Trophoblast cell (in vitro differentiated cells and primary cell): ENCODE data around the gene HTRA3. TPM values are rescaled to one million over a fixed set of nuclear protein-coding genes. Genes with fewer than 3 reads are reported as not detected.

Experiments
- DNase-seq, 2 donors: peaks; one replicate each; pipeline ENCODE4 v3.0.0-alpha.2; 2016
- H2AFZ ChIP-seq: 2 replicates; pipeline ENCODE4 v1.6.1; 2013; ENCODE audit warnings: low read length, moderate library complexity, mild to moderate bottlenecking; ENCODE audit not compliant: insufficient read depth, poor library complexity
- H2AK5ac ChIP-seq: 2 replicates; pipeline ENCODE4 v1.6.1; 2013; ENCODE audit warnings: mild to moderate bottlenecking, low read length
- H2BK120ac ChIP-seq: 2 replicates; pipeline ENCODE4 v1.6.1; 2013; ENCODE audit warnings: low read length, mild to moderate bottlenecking, moderate library complexity; ENCODE audit not compliant: insufficient read depth, poor library complexity
- H2BK12ac ChIP-seq: 2 replicates; pipeline ENCODE4 v1.6.1; 2013; ENCODE audit warnings: mild to moderate bottlenecking, low read length, moderate library complexity
- H2BK5ac ChIP-seq: 2 replicates; pipeline ENCODE4 v1.6.1; 2013; ENCODE audit warnings: low read length, low read depth, moderate library complexity, mild to moderate bottlenecking; ENCODE audit not compliant: poor library complexity
- H3K14ac ChIP-seq: 2 replicates; pipeline ENCODE4 v1.6.1; 2013; ENCODE audit warnings: mild to moderate bottlenecking, low read length
- H3K18ac ChIP-seq: 2 replicates; pipeline ENCODE4 v1.6.1; 2013; ENCODE audit warnings: mild to moderate bottlenecking, low read length
- H3K23ac ChIP-seq: 2 replicates; pipeline ENCODE4 v1.6.1; 2013; ENCODE audit warnings: low read length
- H3K27ac ChIP-seq: 2 replicates; pipeline ENCODE4 v1.5.1; 2013; ENCODE audit warnings: low read depth, mild to moderate bottlenecking, inconsistent platforms, low read length, moderate library complexity
- H3K27me3 ChIP-seq: 2 replicates; pipeline ENCODE4 v1.6.1; 2013; ENCODE audit warnings: inconsistent platforms, mild to moderate bottlenecking, low read length, moderate library complexity; ENCODE audit not compliant: insufficient read depth
- H3K36me3 ChIP-seq, 2 experiments: 1 replicate in 1 of 2; 2 replicates in 1 of 2; pipeline ENCODE4 v1.6.1; 2013; ENCODE audit warnings: low read length in 2 of 2, mild to moderate bottlenecking in 2 of 2, moderate library complexity in 1 of 2; ENCODE audit not compliant: insufficient read depth in 2 of 2, control insufficient read depth in 1 of 2
- H3K4ac ChIP-seq: 2 replicates; pipeline ENCODE4 v1.6.1; 2013; ENCODE audit warnings: low read depth, mild to moderate bottlenecking, low read length, moderate library complexity
- H3K4me1 ChIP-seq, 2 experiments: 1 replicate in 1 of 2; 2 replicates in 1 of 2; pipeline ENCODE4 v1.6.1; 2013; ENCODE audit warnings: low read length in 2 of 2, mild to moderate bottlenecking in 2 of 2, moderate library complexity in 1 of 2; ENCODE audit not compliant: insufficient read depth in 2 of 2, control insufficient read depth in 1 of 2
- H3K4me2 ChIP-seq: 2 replicates; pipeline ENCODE4 v1.6.1; 2013; ENCODE audit warnings: inconsistent platforms, mild to moderate bottlenecking, low read length, moderate library complexity
- H3K4me3 ChIP-seq: 2 replicates; pipeline ENCODE4 v1.5.1; 2013; ENCODE audit warnings: mild to moderate bottlenecking, low read depth, low read length, inconsistent platforms
- H3K79me1 ChIP-seq: one replicate; pipeline ENCODE4 v1.6.1; 2013; ENCODE audit warnings: low read length
- H3K79me2 ChIP-seq: 2 replicates; pipeline ENCODE4 v1.6.1; 2013; ENCODE audit warnings: low read length, mild to moderate bottlenecking; ENCODE audit not compliant: control insufficient read depth, insufficient read depth, poor library complexity
- H3K9ac ChIP-seq: 2 replicates; pipeline ENCODE4 v1.6.1; 2013; ENCODE audit warnings: mild to moderate bottlenecking, low read length
- H3K9me3 ChIP-seq: 2 replicates; pipeline ENCODE4 v1.6.1; 2013; ENCODE audit warnings: low read depth, mild to moderate bottlenecking, control low read depth, inconsistent platforms, low read length; ENCODE audit not compliant: insufficient read depth
- H4K12ac ChIP-seq: 2 replicates; pipeline ENCODE4 v1.6.1; 2013; ENCODE audit warnings: low read depth, mild to moderate bottlenecking, low read length, moderate library complexity
- H4K8ac ChIP-seq: 2 replicates; pipeline ENCODE4 v1.6.1; 2013; ENCODE audit warnings: low read depth, mild to moderate bottlenecking, low read length, moderate library complexity
- H4K91ac ChIP-seq: one replicate; pipeline ENCODE4 v1.6.1; 2013; ENCODE audit warnings: low read depth, mild to moderate bottlenecking, low read length, moderate library complexity
- WGBS: extraction: QIAGEN DNeasy Blood & Tissue Kit; methylation state at CpG from one replicate; pipeline ENCODE4 v1.1.7; 2013; ENCODE audit warnings: missing lambda C conversion rate; ENCODE audit not compliant: insufficient read length, insufficient coverage; ENCODE audit errors: extremely low coverage; 5-methylcytosine and 5-hydroxymethylcytosine counted together
- polyA plus RNA-seq: library from polyadenylated mRNA; stranded (reverse); fragments of 200-250 nt; gene quantifications from 2 replicates; pipeline ENCODE4 v1.2.3, GENCODE V29; 2013

Gene HTRA3
- polyA plus RNA-seq, result 31.1 and 33.0 TPM in 2 replicates

DNA sequence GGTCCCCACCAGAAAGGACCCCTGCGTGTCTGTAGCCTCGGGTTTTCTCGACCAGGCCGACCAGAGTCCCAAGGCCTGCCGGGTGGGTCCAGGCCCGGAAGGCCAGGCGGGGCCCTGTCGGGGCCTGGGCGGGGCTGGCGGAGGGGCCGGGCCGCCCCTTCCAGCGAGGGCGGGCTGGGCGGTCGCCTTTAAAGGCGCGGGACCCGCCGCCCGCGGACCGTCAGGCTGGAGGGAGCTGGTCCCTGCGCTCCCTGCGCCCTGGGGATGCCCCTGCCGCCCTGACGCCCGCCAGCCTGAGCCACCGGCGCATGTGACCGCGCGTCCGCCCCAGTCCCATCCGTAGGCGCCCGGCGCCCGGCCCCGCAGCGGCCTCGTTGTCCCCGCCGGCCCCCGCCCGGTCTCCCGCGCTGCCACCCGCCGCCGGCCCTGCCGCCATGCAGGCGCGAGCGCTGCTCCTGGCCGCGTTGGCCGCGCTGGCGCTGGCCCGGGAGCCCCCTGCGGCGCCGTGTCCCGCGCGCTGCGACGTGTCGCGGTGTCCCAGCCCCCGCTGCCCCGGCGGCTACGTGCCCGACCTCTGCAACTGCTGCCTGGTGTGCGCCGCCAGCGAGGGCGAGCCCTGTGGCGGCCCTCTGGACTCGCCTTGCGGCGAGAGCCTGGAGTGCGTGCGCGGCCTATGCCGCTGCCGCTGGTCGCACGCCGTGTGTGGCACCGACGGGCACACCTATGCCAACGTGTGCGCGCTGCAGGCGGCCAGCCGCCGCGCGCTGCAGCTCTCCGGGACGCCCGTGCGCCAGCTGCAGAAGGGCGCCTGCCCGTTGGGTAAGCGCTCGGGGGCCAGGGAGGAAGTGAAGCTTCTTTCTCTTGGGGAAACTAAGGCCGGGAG, at the start of gene HTRA3:
HTRA3 (plus strand) TSS at position 220 of the 883 bp plus-strand sequence; CDS start at position 435, 215 bp downstream.
- H4K8ac ChIP-seq, result peak within 1 kb of the TSS; percentile 84
- peaks cover 3% of the 10 kb centered on the region for H3K27me3 ChIP-seq
- H3K9me3 ChIP-seq, result peaks cover 3% of the 10 kb centered on the region
- DNase-seq, result peak in 1 of 2 donors; percentile 21
- peaks cover 17% of the 10 kb centered on the region for H3K79me1 ChIP-seq
- peaks cover 0 to 2% of the 10 kb centered on the region in 2 experiments for H3K36me3 ChIP-seq
- peak within 1 kb of the TSS; percentile 61 for H3K18ac ChIP-seq
- peak within 1 kb of the TSS; percentile 60 for H3K4me3 ChIP-seq
- no peak within 1 kb of the TSS for H3K27ac ChIP-seq
- WGBS, result no CpG with 5 or more reads among the region's 111 CpGs
- peak within 1 kb of the TSS; percentile 42 for H2AFZ ChIP-seq
- no peak within 1 kb of the TSS for H3K23ac ChIP-seq
- peak within 1 kb of the TSS; percentile 29 for H2BK120ac ChIP-seq
- H2BK12ac ChIP-seq, result peak within 1 kb of the TSS; percentile 61
- peak within 1 kb of the TSS; percentile 57 for H3K14ac ChIP-seq
- peak within 1 kb of the TSS; percentile 90 for H3K4me2 ChIP-seq
- peak within 1 kb of the TSS; percentile 48 for H4K12ac ChIP-seq
- no peak within 1 kb of the TSS for H3K9ac ChIP-seq
- H3K4me1 ChIP-seq, result peaks cover 35% of the 10 kb centered on the region in 2 experiments
- H3K79me2 ChIP-seq, result peaks cover 4% of the 10 kb centered on the region
- peak within 1 kb of the TSS; percentile 72 for H4K91ac ChIP-seq
- H2BK5ac ChIP-seq, result peak within 1 kb of the TSS; percentile 18
- H3K4ac ChIP-seq, result peak within 1 kb of the TSS; percentile 37
- peak within 1 kb of the TSS; percentile 49 for H2AK5ac ChIP-seq

DNA sequence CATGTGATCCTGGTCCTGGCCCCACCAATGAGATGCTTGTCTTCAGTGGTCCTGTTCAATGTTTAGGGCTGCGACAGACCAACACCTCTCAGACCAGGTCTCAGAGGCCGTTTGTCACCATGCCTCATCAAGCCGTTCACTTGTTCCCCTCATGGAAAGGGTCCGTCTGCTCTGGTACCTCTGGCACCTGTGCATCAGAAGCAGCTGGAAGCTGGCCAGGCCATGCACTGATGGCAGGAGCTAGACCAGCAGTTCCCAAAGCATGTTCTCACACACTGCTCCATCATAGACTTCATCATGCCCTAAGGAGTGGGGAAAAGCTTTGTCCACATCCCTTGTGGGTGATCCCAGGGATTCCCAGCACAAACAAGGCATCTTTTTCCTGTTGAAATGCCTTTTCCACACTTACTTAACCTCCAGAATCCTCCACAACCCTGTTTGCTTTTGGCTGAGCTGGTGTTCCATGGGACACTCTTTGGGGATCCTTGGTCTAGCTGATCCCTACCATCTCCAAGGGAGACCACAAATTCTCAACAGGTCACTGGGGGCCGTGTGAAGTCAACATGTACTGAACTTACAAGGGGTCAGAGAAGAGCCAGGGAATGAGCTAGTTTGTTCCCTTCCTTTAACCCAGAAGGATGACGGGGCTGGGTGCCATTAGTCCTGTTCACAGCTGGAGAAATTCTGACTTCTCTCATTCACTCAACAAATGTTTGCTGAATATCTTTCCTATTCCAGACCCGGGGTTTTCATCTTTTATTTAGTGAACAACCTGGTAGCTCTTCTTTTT, 48.7 kb upstream of the HTRA3 start:
- DNase-seq, result no peak
- peaks cover 2% of the 10 kb centered on the region for H3K79me2 ChIP-seq
- H2BK5ac ChIP-seq, result no peak overlapping the region
- no peak overlapping the region for H4K8ac ChIP-seq
- peaks cover 5% of the 10 kb centered on the region for H3K79me1 ChIP-seq
- H3K9ac ChIP-seq, result no peak overlapping the region
- no peak overlapping the region for H3K4me2 ChIP-seq
- no peak overlapping the region for H3K4ac ChIP-seq
- H3K18ac ChIP-seq, result no peak overlapping the region
- no peak overlapping the region for H2BK120ac ChIP-seq
- H3K4me3 ChIP-seq, result no peak overlapping the region
- no peaks in the 10 kb centered on the region for H3K9me3 ChIP-seq
- no peak overlapping the region for H4K91ac ChIP-seq
- H4K12ac ChIP-seq, result no peak overlapping the region
- no peak overlapping the region for H2BK12ac ChIP-seq
- H3K4me1 ChIP-seq, result peaks cover 5 to 13% of the 10 kb centered on the region in 2 experiments
- H3K27me3 ChIP-seq, result no peaks in the 10 kb centered on the region
- WGBS, result no CpG with 5 or more reads among the region's 7 CpGs
- peaks cover 23 to 28% of the 10 kb centered on the region in 2 experiments for H3K36me3 ChIP-seq
- no peak overlapping the region for H2AFZ ChIP-seq
- no peak overlapping the region for H3K14ac ChIP-seq
- no peak overlapping the region for H3K27ac ChIP-seq
- no peak overlapping the region for H3K23ac ChIP-seq
- no peak overlapping the region for H2AK5ac ChIP-seq

DNA sequence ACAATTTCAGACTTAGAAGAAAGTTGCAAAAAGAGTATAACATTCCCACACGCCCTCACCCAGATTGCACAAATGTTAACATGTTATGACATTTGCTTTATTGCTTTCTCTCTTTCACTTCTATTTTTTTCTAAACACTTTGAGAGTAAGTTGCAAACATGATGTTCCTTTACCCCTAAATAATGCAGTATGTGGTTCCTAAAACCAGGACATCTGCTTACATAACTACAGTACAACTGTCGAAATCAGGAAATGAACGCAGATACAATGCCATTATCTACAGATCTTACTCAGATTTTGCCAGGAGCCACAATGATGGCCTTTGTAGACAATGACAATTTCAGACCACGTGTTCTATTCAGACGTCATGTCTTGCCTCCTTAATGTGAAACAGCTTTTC, 48.1 kb upstream of the HTRA3 start:
- Histone ChIP-seq H2AK5ac (no peak overlapping the region), H3K4me2 (no peak overlapping the region), H3K14ac (no peak overlapping the region), H3K27me3 (no peaks in the 10 kb centered on the region), H2BK120ac (no peak overlapping the region), H3K4ac (no peak overlapping the region), H3K23ac (no peak overlapping the region), H3K9me3 (no peaks in the 10 kb centered on the region), H2BK5ac (no peak overlapping the region), H3K27ac (no peak overlapping the region), H3K79me1 (peaks cover 8% of the 10 kb centered on the region), H3K79me2 (peaks cover 5% of the 10 kb centered on the region), H3K36me3 (peaks cover 18 to 24% of the 10 kb centered on the region in 2 experiments), H4K8ac (no peak overlapping the region), H3K4me3 (no peak overlapping the region), H3K18ac (no peak overlapping the region), H3K9ac (no peak overlapping the region), H2BK12ac (no peak overlapping the region), H3K4me1 (peaks cover 9 to 17% of the 10 kb centered on the region in 2 experiments), H2AFZ (no peak overlapping the region), H4K91ac (no peak overlapping the region), H4K12ac (no peak overlapping the region)
- no CpG with 5 or more reads among the region's 5 CpGs for WGBS
- DNase-seq, result peak; percentile 26 to 53

DNA sequence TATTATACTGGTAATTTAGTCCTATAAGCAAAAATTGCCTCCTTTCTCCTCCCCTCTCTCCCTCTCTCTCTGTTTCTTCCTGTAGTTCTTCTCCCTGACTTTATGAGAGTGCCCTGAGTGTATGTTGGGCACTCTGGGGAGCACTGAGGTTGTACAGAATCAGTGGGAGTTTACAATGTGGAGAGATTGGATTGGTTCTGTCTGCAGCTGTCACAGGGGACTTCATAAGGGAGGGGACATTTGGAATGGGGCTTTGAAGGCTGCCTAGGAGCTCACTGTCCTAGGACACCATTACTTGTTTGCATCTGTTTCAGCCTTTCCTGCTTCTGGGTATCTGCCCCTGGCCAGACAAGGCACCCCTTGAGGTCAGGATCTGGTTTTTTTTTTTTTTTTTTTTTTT, 47.6 kb upstream of the HTRA3 start:
- no peak overlapping the region for H2AK5ac ChIP-seq
- H4K12ac ChIP-seq, result no peak overlapping the region
- H2BK12ac ChIP-seq, result no peak overlapping the region

More for the DNA sequence above, 47.6 kb upstream of the HTRA3 start:
- Histone ChIP-seq H3K27ac (no peak overlapping the region), H2AFZ (no peak overlapping the region), H3K9ac (no peak overlapping the region), H2BK5ac (no peak overlapping the region), H3K14ac (no peak overlapping the region), H4K91ac (no peak overlapping the region), H3K4ac (no peak overlapping the region), H3K4me3 (no peak overlapping the region), H3K9me3 (no peaks in the 10 kb centered on the region), H3K27me3 (no peaks in the 10 kb centered on the region), H2BK120ac (no peak overlapping the region), H3K4me2 (no peak overlapping the region), H3K36me3 (peaks cover 18 to 25% of the 10 kb centered on the region in 2 experiments), H3K18ac (peak overlapping the region; percentile 3), H3K4me1 (peaks cover 12 to 22% of the 10 kb centered on the region in 2 experiments), H3K23ac (no peak overlapping the region), H3K79me1 (peaks cover 13% of the 10 kb centered on the region), H4K8ac (no peak overlapping the region), H3K79me2 (peaks cover 5% of the 10 kb centered on the region)
- no peak for DNase-seq
